IPS-NIHi7 (cell line): ENCODE measurements around the gene RRP1.

Source experiments
- DNase-seq: peaks from one replicate; pipeline ENCODE4 v3.0.0; 2012; ENCODE audit warnings: mixed read lengths; ENCODE audit errors: extremely low spot score

Gene RRP1

DNA sequence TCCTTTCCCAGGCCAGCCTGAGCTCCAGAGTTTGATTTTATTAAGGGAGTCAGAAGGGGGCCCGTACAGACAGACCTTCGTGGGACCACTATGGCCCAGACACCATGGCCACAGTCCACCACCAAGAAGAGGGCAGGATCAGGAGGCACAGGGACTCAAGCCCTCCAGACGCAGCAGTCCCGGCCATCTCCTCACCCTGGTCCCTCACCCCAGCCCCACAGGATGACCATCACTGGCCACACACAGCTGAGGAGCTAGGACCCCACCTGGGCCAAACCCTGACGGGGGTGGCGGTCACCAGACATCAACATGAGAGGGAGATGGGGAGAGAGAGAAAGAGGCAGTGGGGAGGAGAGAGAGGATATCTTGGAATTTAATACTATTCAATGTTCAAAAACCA lies 46.5 kb downstream of the RRP1 start:
- DNase-seq = no peak

DNA sequence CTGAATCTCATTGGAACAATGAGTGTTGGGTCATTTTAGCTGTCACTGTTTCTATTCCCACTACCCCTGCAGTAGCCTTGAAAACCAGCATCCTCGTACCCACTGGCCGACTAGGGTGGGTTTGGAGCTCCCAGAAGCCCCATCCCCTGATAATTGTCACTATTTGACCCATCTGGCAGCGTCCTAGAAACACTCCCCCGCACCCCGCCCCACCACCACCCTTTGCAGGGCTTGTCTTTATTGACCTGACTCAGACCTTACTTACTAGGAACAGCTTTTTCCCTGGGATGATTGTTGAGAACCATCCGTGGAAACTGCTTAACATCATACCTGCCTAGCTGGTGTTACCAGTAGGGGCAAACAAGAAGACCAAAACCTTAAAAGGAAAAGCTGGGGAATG lies 47.2 kb downstream of the RRP1 start:
- DNase-seq = no peak

DNA sequence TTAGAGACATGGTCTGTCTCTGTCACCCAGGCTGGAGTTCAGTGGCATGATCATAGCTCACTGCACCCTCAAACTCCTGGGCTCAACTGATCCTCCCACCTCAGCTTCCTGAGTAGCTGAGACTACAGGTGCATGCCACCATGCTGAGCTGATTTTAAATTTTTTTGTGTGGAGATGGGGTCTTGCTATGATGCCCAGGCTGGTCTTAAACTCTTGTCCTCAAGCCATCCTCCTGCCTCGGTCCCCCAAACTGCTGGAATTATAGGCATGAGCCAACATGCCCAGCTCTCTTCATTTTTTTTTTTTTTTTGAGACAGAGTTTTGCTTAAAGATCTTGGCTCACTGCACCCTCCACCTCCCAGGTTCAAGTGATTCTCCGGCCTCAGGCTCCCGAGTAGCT lies 50.9 kb downstream of the RRP1 start:
- DNase-seq = no peak

DNA sequence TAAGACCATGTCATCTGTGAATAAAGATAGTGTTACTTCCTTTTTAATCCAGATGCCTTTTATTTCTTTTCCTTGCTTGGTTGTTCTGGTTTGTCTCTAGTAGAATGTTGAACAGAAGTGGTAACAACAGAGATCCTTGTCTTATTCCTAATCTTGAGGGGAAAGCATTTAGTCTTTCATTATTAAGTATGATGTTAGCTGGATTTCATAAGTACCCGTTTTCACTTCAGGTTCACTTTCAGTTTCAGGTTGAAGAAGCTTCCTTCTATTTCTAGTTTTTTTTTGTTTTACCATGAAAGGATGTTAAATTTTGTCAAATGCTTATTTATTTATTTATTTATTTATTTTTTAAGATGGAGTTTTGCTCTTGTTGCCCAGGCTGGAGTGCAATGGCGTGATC lies 53.4 kb downstream of the RRP1 start:
- DNase-seq = no peak

DNA sequence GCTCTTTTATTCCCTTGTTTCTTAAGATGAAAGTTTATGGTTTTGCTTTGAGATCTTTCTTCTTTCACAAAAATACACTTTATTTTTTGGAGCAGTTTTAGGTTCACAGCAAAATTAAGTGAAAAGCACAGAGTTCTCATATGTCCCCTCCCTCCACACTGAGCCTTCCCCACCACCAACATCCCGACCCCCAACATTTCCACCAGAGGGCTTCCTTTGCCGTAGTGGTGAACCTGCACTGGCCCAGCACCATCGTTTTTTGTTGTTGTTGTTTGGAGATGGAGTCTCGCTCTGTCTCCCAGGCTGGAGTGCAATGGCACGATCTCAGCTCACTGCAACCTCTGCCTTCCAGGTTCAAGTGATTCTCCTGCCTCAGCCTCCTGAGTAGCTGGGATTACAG lies 55.5 kb downstream of the RRP1 start:
- DNase-seq = peak; percentile 59

DNA sequence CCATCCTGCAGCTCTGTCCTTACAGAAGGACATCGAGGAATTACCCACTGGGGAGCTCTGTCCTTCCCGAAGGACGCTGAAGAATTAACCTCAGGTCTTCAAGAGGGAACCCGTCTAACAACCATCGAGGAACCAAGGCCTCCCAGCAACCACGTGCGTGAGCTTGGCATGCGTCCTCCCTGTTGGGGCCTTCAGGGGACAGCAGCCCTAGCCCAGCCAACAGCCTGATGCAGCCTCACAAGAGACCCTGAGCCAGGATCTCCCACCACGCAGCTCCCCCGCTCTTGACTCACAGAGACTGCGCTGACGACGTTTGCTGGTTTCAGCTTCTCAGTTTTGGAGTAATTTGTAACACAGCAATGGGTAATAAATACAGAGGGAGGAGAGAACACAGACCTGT lies 56.0 kb downstream of the RRP1 start:
- DNase-seq = no peak

DNA sequence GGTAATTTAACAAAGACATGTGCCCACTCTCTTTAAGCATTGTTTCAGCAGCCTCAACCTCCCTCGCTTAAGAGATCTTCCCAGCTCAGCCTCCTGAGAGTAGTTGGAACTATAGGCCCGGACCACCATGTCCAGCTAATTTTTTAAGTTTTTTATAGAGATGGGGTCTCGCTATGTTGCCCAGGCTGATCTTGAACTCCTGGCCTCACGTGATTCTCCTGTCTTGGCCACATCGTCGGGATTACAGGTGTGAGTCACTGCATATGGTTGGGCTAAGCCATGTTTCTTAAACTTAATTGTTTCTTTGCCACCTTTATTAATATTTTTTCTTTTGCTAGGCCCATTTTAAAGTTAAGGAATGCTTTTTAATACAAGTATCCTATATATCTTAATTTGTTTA lies 57.1 kb downstream of the RRP1 start:
- DNase-seq = no peak

DNA sequence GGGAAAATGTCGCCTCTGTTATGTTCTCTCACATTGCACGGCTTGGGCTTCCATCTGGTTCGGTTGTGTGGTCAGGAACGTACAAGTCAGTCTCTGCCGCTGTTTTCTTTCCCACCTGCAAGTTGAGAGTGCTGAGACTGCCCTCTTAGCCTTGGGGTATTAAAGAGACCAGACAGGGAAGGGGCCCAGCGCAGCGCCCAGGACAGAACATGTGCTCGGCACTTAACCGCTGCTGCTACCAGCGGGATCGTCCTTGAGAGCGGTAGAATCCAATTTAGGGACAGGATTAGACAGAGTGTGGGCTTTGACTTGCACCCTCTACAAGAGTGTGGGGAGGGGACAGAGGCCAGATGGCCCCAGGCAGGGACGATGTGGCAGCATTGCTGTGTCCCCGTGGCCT lies 57.9 kb downstream of the RRP1 start:
- DNase-seq = no peak

DNA sequence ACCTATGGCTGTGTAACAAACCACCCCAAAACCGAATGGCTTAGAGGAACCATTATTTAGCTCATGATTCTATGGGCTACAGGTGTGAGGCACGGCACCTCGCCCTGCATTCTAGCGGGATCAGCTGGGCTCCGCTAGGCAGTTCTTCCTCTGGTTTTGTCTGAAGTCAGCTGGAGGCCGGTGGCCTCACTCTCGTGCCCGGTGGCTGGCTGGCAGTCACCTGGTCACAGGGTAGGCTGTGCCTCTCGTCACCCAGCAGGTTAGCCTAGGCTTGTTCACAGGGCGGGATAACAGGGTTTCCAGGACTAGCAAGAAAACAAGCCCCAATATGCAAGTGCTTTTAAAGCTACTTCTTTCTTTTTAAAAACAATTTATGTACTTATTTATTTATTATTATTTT lies 59.4 kb downstream of the RRP1 start:
- DNase-seq = no peak

DNA sequence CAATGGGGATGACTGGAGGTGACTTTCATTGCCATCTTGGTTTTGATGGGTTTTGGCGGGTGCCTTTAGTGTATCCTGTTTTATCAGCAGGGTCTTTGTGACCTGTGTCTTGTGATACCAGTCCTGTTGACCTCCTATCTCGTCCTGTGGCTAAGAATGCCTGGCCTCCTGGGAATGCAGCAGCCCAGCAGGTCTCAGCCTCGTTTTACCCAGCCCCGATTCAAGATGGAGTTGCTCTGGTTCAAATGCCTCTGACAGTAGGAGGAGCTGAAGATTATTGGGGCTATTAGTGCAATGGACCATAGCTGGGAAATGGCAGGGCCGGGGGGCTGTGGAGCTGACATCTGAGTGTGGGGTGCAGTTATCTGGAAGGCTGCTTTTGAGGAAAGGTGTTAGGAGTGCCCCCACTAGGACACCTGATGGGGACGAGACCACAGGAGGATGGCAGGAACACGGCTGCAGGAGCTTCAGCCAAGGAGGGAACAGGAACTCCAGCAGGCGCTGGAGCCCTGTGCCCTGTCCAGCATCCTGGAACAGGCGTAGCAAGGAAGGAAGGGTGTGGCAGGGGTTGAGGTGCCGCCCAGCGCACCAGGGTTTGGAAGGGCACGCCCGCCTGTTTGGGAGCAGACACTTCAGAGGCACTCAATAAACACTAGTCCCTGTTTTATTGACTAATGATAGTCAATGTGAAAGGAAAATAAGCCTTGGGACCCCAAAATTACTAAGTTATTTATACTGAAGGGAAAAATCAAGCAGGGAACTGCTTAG lies 60.3 kb downstream of the RRP1 start:
- no peak for DNase-seq

DNA sequence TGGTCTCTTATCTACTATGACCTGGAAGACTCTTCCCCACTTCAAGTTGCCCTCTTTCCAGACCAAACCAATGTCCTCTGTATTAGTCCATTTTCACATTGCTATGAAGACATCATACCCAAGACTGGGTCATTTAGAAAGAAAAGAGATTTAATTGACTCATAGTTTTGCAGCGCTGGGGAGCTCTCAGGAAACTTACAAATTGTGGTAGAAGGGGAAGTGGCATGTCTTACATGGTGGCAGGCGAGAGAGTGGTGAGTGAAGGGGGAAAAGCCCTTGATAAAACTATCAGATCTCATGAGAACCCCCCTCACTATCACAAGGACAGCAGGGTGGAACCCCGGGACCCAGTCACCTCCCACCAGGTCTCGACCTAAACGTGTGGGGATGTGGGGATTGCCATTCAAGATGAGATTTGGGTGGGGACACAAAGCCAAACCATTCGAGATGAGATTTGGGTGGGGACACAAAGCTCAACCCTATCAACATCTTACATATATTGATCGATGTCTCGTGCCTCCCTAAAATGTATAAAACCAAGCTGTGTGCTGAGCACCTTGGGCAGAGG lies 61.4 kb downstream of the RRP1 start:
- DNase-seq = no peak

DNA sequence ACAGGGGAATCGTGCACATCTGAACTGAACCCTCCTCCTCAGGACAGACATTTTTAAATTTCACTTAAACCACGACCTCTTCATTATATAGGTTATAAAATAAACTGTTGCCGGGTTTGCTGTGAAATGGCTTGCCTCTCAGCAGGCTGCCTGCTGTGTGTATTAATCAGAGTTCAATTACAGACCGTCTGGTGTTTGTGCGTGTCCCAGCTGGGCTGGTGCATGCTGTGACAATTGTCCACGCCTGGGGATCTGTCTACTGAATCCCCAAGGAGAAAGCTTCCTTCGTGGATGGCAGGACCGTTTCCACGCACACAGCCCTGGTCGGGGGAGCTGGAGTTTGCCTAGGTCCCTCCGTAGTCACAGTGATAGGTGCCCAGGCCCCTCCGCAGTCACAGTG lies 62.2 kb downstream of the RRP1 start:
- DNase-seq = no peak

DNA sequence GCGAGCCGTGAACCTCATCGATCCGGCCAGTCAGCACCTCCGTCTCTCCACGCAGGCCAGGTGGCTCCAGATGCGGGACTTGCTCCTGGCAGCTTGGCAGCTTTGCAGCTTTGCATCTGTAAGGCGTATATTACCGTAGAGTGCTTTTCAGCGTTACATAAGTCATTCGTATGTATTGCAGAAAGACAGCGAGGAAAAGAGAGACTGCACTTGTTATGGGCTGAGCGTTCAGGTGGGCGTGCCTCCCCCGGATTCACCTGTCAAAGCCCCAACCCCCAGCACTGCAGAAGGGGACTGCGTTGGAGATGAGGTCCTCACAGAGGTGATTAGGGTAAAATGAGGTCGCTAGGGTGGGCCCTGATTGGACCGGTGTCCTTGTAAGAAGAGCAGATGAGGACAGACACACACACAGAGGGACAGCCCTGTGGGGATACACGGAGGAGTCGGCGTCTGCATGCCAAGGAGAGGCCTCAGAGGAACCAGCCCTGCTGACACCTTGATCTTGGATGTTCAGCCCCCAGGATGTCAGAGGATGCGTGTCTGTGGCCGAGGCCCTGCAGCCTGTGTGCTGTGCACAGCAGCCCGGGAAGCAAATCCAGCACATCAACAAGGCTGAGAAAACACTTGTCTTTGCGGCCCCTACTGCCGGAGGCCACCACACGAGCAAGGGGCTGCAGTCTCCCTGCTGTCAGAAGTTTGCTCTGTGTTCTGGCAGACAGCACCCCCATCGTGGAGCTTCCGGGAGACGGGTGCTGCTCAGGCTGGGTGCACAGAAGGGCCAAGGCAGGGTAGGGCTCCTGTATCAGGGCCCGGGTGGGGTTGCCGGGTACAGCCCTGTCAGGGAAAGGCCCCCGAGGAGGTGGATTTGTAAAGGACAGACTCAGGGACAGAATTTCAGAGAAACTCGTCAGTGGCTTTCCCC lies 64.7 kb downstream of the RRP1 start:
- no peak for DNase-seq
